Measurements from ENCODE around the gene MMD2. TPM values are rescaled to one million over a fixed set of nuclear protein-coding genes. Genes with fewer than 3 reads are reported as not detected.

Gene MMD2
- total RNA-seq = not detected

GRCh38 chr7:4958477-4959301 lies at the start of gene MMD2:
TSS of gene MMD2 (minus strand) at chr7:4959187. CDS start at chr7:4959017, 170 bp downstream.
- Histone ChIP-seq H3K4me3 (no peak within 1 kb of the TSS), H3K9me3 (no peaks in the 10 kb centered on the region), H3K36me3 (no peaks in the 10 kb centered on the region), H3K9ac (ENCODE audit: low read depth in 2 of 2, low read length in 2 of 2) (no peak within 1 kb of the TSS), H3K27me3 (peaks cover 21% of the 10 kb centered on the region), H3K4me1 (no peaks in the 10 kb centered on the region), H3K27ac (no peak within 1 kb of the TSS)
- intact Hi-C loops (cut with DNase I) = no loop called here
- DNase-seq = no peak
- no peak for TF ChIP-seq CTCF (IDR thresholded peaks at IDR 0.05)

- no peak for DNase-seq
Observed at GRCh38 chr7:5005066-5005465, 46.1 kb upstream of the MMD2 start.

GRCh38 chr7:5001911-5002310 lies 42.9 kb upstream of the MMD2 start:
- Histone ChIP-seq H3K36me3 (no peaks in the 10 kb centered on the region), H3K4me1 (no peaks in the 10 kb centered on the region), H3K9ac (ENCODE audit: low read depth in 2 of 2, low read length in 2 of 2) (no peak overlapping the region), H3K9me3 (no peaks in the 10 kb centered on the region), H3K4me3 (no peak overlapping the region), H3K27me3 (no peaks in the 10 kb centered on the region), H3K27ac (no peak overlapping the region)
- DNase-seq = no peak
- intact Hi-C loops (cut with DNase I) = no loop called here
- TF ChIP-seq CTCF (IDR thresholded peaks at IDR 0.05) = no peak

More at GRCh38 chr7:5005066-5005465, 46.1 kb upstream of the MMD2 start:
- H3K27me3 ChIP-seq = no peaks in the 10 kb centered on the region
- no peaks in the 10 kb centered on the region for H3K36me3 ChIP-seq
- no peak for TF ChIP-seq CTCF (IDR thresholded peaks at IDR 0.05)
- H3K4me1 ChIP-seq = no peaks in the 10 kb centered on the region
- no peak overlapping the region for H3K27ac ChIP-seq
- intact Hi-C loops (cut with DNase I) = no loop called here
- no peak overlapping the region for H3K4me3 ChIP-seq
- H3K9me3 ChIP-seq = no peaks in the 10 kb centered on the region
- H3K9ac ChIP-seq (ENCODE audit: low read depth in 2 of 2, low read length in 2 of 2) = no peak overlapping the region

GRCh38 chr7:5001003-5001402 lies 42.0 kb upstream of the MMD2 start:
- no peak for DNase-seq
- intact Hi-C loops (cut with DNase I) = no loop called here
- Histone ChIP-seq H3K9ac (ENCODE audit: low read depth in 2 of 2, low read length in 2 of 2) (no peak overlapping the region), H3K4me3 (no peak overlapping the region), H3K27ac (no peak overlapping the region), H3K4me1 (no peaks in the 10 kb centered on the region), H3K27me3 (no peaks in the 10 kb centered on the region), H3K36me3 (peaks cover 6% of the 10 kb centered on the region), H3K9me3 (no peaks in the 10 kb centered on the region)
- no peak for TF ChIP-seq CTCF (IDR thresholded peaks at IDR 0.05)

- no peaks in the 10 kb centered on the region for H3K4me1 ChIP-seq
- intact Hi-C loops (cut with DNase I) = no loop called here
- no peak overlapping the region for H3K9ac ChIP-seq (ENCODE audit: low read depth in 2 of 2, low read length in 2 of 2)
- no peak overlapping the region for H3K27ac ChIP-seq
- H3K27me3 ChIP-seq = no peaks in the 10 kb centered on the region
- no peak for DNase-seq
- peaks cover 6% of the 10 kb centered on the region for H3K36me3 ChIP-seq
- TF ChIP-seq CTCF (IDR thresholded peaks at IDR 0.05) = no peak
- no peaks in the 10 kb centered on the region for H3K9me3 ChIP-seq
- H3K4me3 ChIP-seq = no peak overlapping the region
Observed at GRCh38 chr7:4999369-4999950, 40.5 kb upstream of the MMD2 start.
